ENCODE results near the gene NBPF12.
"Not testable (repeated sequence)": the region's sequence is repeated elsewhere in the genome, so short reads cannot be mapped to it uniquely, and the experiment has no call there.

- TF ChIP-seq CTCF, EP300 (IDR thresholded peaks at IDR 0.05): not testable (repeated sequence)
- TF ChIP-seq POLR2A (IDR thresholded peaks at IDR 0.05): peak in 1 of 4 donors; percentile 25
Measured at GRCh38 chr1:146938242-146938902, at the start of gene NBPF12.
